Measurements from ENCODE around the gene WBP2NL.
A peak's percentile ranks its signal among the peaks of the same experiment; 100 is the strongest.

The WBP2NL gene

DNA sequence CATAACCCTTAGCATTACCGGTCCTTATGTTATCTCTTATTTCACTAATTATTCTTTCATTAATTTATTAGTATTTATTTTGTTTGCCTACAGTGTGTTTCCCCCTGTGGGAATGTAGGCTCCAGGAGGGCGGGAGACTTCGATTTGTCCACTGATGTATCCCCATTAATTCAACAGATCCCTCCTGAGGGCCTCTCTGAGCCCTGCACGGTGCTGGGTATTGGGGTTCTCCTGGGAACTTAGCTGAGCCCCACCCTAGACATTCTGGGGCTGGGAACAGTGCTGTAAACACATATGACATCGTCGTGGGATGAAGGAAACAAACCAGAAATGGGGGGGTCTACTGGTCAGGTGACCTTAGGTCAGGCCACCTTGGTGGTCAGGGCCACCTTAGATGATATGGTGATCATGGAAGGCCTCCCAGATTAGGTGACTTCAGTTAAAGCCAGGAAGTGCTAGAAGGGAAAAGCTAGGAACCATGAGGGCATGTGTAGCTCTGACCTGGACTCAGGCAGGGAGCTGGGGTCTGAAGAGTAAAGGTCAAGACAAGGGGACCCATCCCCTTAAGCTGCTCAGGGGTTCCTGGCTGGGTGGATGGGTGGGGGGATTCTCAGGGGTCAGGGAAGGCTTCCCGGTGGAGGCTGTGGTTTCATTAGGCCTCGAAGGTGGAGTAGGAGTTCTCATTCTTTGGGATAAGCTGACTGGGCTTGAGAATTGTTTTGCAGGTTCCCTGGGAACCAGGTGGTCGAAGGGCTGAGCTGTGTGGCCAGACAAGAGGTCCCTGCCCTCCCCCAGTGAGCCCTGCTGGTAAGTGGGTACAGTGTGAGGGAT is 76.5 kb downstream of the WBP2NL start:
- ChIA-PET POLR2A (no interaction called here), CTCF (interaction anchor here (0.6 to 2.4 kb wide), 7 partner anchors 12 to 109 kb away, joined by 3 to 9 read pairs (median 4); partner anchors contain the start of gene SEPTIN3)
- Histone ChIP-seq H3K4me1 (ENCODE audit: control extremely low read depth in 1 of 4, control insufficient read depth in 4 of 4, insufficient read depth in 4 of 4, low read length in 3 of 4) (peaks cover 0 to 42% (median 29%) of the 10 kb centered on the region in 4 experiments), H3K36me3 (ENCODE audit: control insufficient read depth in 4 of 4, insufficient read depth in 4 of 4, low read length in 3 of 4) (peaks cover 0 to 13% (median 6%) of the 10 kb centered on the region in 4 experiments), H3K27ac (ENCODE audit: insufficient read depth in 1 of 2, low read depth in 1 of 2, low read length in 2 of 2, poor library complexity in 1 of 2, severe bottlenecking in 2 of 2) (peak overlapping the region in 1 of 2 experiments; percentile 54), H3K4me3 (ENCODE audit: control insufficient read depth in 1 of 7, extremely low read depth in 1 of 7, insufficient read depth in 4 of 7, low read depth in 2 of 7, low read length in 6 of 7) (peak overlapping the region in 4 of 7 experiments; percentile 65 to 85 (median 76)), H3K9me3 (ENCODE audit: control extremely low read depth in 1 of 5, control insufficient read depth in 4 of 5, insufficient read depth in 2 of 5, low read depth in 1 of 5, low read length in 4 of 5) (peaks cover 0 to 3% (median 0%) of the 10 kb centered on the region in 5 experiments), H3K27me3 (replicated peaks in 2 of 5; ENCODE audit: control insufficient read depth in 4 of 5, insufficient read depth in 5 of 5, low read length in 4 of 5) (no peaks in the 10 kb centered on the region)
- no peak for DNase-seq
- WGBS (ENCODE audit: insufficient coverage): 88% methylated on average over 5 of the region's 9 CpGs

DNA sequence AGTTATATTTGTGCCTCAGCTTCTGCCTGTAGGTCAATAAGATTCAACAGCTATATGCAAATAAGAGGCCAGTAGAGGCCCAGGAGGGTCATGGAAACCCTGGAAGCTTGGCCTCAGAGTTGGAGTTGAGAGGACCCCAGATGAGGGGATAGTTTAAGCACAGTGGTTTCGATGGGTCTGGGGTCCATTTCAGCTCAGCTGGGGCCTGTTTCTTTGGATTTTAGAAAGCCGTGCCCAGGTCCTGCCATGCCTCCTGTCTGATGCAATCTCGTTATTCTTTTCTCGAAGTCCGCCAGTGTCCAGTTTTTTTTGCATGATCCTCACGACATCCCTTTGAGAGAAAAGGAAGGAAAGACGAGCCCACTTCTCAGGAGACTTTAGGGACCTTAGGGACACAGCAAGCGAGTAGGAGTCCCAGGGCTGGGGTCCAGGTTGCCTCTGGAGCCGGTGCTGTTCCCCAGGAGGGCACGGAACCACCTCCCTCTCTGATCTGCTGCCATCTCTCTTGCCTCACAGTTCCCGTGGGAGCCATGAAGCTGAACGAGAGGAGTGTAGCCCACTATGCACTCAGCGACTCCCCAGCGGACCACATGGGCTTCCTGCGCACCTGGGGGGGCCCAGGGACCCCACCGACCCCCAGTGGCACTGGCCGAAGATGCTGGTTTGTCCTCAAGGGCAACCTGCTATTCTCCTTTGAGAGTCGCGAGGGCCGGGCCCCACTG is 78.3 kb downstream of the WBP2NL start:
- no peak overlapping the region for H3K27ac ChIP-seq (ENCODE audit: insufficient read depth in 1 of 2, low read depth in 1 of 2, low read length in 2 of 2, poor library complexity in 1 of 2, severe bottlenecking in 2 of 2)
- H3K9me3 ChIP-seq (ENCODE audit: control extremely low read depth in 1 of 5, control insufficient read depth in 4 of 5, insufficient read depth in 2 of 5, low read depth in 1 of 5, low read length in 4 of 5): peaks cover 0 to 3% (median 0%) of the 10 kb centered on the region in 5 experiments
- POLR2A ChIA-PET: interaction anchor here (1.0 kb wide), 1 partner anchor 13 kb away, joined by 3 read pairs; the partner anchor contains the start of gene NDUFA6
- DNase-seq: no peak
- H3K27me3 ChIP-seq (replicated peaks in 2 of 5; ENCODE audit: control insufficient read depth in 4 of 5, insufficient read depth in 5 of 5, low read length in 4 of 5): no peaks in the 10 kb centered on the region
- WGBS (ENCODE audit: insufficient coverage): 96% methylated on average over 20 of the region's 20 CpGs
- H3K36me3 ChIP-seq (ENCODE audit: control insufficient read depth in 4 of 4, insufficient read depth in 4 of 4, low read length in 3 of 4): peaks cover 0 to 16% (median 8%) of the 10 kb centered on the region in 4 experiments
- CTCF ChIA-PET: interaction anchor here (1.2 to 2.2 kb wide), 4 partner anchors 13 to 111 kb away, joined by 3 to 5 read pairs (median 4); partner anchors contain the start of gene NDUFA6
- no peak overlapping the region for H3K4me3 ChIP-seq (ENCODE audit: control insufficient read depth in 1 of 7, extremely low read depth in 1 of 7, insufficient read depth in 4 of 7, low read depth in 2 of 7, low read length in 6 of 7)
- H3K4me1 ChIP-seq (ENCODE audit: control extremely low read depth in 1 of 4, control insufficient read depth in 4 of 4, insufficient read depth in 4 of 4, low read length in 3 of 4): peaks cover 5 to 36% (median 20%) of the 10 kb centered on the region in 4 experiments

- WGBS (ENCODE audit: insufficient coverage): 94% methylated on average over 21 of the region's 21 CpGs
- Histone ChIP-seq H3K4me1 (ENCODE audit: control extremely low read depth in 1 of 4, control insufficient read depth in 4 of 4, insufficient read depth in 4 of 4, low read length in 3 of 4) (peaks cover 5 to 35% (median 20%) of the 10 kb centered on the region in 4 experiments), H3K4me3 (ENCODE audit: control insufficient read depth in 1 of 7, extremely low read depth in 1 of 7, insufficient read depth in 4 of 7, low read depth in 2 of 7, low read length in 6 of 7) (no peak overlapping the region), H3K9me3 (ENCODE audit: control extremely low read depth in 1 of 5, control insufficient read depth in 4 of 5, insufficient read depth in 2 of 5, low read depth in 1 of 5, low read length in 4 of 5) (peaks cover 0 to 3% (median 0%) of the 10 kb centered on the region in 5 experiments), H3K27ac (ENCODE audit: insufficient read depth in 1 of 2, low read depth in 1 of 2, low read length in 2 of 2, poor library complexity in 1 of 2, severe bottlenecking in 2 of 2) (peak overlapping the region in 1 of 2 experiments; percentile 97), H3K27me3 (replicated peaks in 2 of 5; ENCODE audit: control insufficient read depth in 4 of 5, insufficient read depth in 5 of 5, low read length in 4 of 5) (no peaks in the 10 kb centered on the region), H3K36me3 (ENCODE audit: control insufficient read depth in 4 of 4, insufficient read depth in 4 of 4, low read length in 3 of 4) (peaks cover 1 to 21% (median 12%) of the 10 kb centered on the region in 4 experiments)
- ChIA-PET POLR2A (interaction anchor here (1.0 kb wide), 1 partner anchor 13 kb away, joined by 3 read pairs; the partner anchor contains the start of gene NDUFA6), CTCF (interaction anchor here (1.2 to 4.2 kb wide), 2 partner anchors 13 to 111 kb away, joined by 3 to 29 read pairs; partner anchors contain the start of gene NDUFA6)
- no peak for DNase-seq
These were observed 79.0 kb downstream of the WBP2NL start for GRCh38 chr22:42077486-42078125.
